CD4-positive, alpha-beta T cell treated with Interferon gamma for 1 hour (primary cell): ENCODE results near the gene ZBTB21.

ENCODE experiments used
- DNase-seq: peaks from one replicate; pipeline ENCODE4 v3.0.0-alpha.2; 2020

Gene ZBTB21

DNA sequence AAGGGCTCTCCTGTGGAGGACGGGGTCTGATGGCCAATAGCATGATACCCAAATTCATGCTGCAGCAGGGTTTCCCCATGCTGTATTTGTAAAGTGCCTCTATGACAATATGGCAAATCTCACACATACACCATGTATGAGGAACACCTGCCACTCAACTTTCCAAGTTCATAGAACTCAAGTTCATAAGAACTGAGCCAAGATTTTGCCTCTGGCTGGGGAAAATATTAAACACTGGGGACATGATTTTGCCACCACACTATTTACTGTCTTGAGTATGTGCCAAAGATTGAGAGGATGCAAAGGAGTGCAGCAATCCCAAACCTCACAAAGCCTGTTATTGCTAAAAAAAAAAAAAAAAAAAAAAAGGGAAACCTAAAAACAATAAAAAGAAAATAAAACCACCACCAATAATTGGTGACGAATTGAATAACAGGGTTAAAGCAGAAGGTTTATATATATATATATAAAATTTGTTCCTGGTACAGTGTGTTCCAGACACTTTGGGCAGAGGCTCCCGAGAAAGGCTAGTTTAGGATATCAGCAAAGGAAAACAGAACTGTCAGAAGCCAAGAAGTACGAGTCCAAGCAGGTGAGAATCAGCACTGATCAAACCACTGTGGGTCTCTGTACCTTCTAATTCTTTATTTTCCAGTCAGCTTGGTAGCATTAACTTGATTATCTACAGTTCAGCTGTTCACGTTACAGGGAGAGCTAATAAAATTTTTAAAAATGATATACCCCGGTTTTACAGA, 24.3 kb downstream of the ZBTB21 start:
- DNase-seq: no peak

DNA sequence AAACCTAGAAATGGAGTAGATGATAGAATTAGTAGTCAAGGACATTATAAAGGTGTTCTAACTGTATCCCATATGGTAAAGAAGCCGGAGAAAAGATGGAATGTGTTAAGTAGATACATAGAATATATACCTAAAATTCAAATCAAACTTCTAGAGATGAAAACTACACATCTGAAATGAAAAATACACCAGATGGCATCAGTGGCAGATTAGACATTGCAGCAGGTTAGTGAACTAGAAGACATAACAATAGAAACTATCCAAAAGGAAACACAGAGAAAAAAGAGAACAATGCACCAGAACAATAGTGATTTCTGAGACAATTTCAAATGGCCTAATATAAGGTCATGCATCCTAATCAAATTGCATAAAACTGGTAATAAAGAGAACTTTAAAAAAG, 26.9 kb downstream of the ZBTB21 start:
- no peak for DNase-seq

DNA sequence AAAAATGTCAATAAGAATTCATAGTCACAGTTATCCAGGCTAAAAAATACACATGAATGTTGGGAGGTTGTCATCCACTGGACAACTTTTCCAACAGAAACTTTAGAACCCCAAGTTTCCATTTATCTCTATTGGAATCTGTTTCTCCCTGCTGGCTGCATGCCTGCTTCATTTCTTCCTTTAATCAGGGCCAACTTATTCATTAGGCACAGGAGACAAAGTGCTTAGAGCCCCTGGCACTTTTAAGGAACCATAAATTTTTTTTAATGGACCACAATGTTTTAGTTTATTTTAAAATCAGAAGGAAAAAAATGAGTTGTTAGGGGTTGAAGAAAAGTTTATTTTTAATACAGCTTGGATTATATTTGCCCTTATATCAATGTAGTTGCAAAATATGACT, 29.6 kb downstream of the ZBTB21 start:
- DNase-seq: no peak

DNA sequence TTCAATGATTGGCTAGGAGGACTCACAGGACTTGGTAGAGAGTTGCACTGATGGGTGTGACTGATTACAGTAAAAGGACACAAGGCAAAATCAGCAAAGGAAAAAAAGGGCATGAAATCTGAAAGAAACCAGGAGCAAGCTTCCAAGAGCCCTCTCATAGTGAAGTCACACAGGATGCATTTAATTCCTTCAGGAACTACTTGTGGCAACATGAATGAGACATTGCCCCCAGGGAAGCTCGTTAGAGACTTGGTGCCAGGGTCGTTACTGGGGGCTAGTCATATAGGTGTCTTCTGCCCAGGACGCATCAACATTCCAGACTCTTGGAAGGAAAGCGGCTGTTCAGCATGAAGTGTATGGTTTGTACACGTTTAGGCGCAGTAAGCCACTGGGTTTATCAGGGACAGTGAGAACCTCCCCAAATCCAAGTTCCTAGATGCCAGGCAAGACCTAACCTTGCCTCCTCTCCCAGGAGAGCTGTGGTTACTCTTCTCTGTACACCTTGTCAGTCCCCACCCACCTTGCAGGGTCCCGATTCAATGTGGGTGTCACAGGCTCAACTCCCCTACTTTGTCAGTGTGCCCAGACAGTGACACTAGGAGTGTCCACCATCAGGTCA, 30.3 kb downstream of the ZBTB21 start:
- DNase-seq: no peak

DNA sequence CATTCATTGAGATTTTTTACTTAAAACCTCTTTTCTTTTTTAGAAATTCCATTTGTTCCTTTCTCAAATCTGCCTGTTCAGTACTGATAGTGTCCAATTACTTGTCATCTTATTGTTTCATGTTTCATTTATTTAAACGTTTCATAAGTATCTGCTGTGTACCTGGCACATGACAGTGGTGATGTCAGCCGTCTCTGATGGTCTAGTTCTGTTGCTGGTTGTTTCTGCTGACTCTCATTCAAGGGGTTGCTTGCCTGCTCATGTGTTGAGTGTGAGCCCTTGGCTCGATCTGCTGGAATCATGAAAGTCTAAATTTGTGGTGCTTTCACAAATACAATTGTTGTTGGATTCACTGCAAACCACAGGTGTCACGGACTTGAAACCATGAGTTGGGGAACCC, 30.8 kb downstream of the ZBTB21 start:
- no peak for DNase-seq

DNA sequence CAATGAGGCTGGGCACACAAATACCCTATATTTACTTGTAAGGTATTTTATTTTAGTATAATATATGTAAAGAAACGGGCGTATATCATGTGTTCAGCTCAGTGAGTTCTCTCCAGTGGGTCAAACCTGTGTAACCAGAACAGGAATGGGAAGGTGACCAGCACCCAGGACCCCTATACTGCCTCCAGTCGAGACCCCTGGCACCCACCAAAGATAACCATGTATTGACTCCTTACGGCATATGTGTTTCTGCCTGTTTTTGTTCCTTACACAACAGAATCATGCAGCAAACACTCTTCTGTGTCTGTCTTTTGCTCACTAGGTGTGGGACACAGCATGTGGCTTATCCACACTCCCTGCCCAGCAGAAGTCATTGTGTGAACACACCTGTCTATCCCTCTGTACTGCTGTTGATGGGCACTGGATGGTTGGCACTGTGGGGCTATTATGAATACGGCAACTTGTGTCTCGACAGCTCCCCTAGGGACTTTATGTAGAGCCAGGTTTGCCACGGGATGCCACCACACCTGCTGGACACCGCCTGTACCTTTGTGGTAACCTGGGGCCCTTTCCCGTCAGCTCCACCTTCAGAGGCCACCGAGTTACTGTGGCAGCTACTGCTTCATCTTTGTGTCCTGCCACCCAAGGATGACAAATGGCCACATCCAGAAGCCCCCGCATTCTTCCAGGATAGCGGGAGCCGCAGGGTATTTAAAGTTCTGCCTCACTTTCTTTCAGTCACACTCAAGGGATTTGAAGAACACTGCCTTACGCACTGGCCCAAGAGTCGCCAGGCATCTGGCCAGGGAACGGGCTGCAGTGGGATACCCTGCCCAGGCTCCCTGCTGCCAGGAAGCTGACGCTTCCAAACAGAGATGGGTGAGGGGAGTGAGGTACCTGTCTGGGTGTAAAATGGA, 32.9 kb downstream of the ZBTB21 start:
- DNase-seq: no peak

DNA sequence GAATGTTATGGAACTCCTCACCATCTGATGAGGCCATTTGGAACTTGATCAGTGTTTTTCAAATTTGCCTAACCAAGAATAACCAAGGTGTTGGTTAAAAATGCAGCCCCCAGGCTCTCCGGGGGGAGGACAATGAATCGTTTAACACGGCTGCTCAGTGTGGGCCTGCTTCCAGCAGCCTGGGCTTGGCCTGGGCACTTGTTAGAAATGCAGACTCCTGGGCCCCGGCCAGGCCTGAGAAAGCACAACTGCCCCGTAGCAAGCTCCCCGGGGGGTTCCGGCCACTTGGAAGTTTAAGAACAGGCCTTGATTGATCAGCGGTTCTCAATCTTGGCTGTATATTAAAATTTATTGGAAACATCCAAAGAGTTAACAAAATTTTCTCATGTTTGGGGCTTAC, 33.5 kb downstream of the ZBTB21 start:
- no peak for DNase-seq

DNA sequence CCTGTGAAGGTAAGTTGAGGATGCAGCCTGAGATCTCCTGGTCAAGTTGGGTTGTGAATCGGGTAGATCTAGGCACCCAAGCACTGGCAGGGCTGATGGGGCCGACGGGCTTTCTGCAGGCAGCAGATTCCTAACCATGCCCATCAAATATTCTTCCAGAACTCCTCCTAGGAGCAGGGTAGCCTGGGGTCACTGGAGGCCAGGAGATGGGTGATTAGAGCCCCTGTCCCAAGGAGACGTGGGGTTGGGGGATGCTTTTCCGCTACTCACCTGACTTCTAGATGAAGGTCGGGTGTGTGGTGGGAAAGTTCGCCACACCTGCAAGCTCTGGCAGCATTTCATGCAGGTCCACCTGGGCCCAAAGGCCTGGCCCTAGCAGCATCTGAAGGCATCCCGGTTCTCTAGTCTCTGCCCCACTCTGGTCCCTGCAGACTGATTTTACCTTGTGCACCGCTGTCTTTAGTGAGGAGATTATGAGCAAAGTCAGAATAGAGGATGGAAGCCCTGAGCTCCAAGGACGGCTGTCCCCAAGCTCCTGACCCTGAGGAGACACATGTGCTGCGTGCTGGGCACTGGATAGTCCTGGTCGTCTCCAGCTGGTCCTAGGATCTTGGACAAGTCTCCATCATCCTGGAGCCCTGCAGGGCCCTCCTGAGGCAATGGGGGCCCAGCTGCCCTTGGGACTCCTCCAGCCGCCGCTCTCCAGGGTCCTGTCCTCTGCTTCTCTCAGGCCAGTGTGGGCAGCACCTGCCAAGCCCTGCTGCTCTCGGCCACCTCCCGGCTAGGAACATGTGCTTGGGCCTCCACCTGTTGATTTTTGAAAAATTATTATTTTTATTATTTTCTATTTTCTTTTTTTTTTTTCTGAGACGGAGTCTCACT, 34.5 kb downstream of the ZBTB21 start:
- DNase-seq: no peak

DNA sequence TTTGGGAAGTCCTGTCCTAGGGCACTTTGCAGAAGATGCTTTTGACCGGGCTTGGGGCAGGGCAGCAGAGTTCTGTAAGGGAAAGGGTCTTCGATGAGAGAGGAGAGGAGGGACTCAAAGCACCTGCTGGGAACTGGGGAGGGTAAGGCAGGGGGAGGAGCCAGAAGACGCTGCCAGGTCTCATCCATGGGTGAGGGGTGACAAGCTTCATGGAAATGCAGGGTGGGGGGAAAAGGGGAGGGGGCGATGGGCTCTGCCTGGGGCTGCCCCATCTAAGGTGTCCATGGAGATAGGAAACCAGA, 35.5 kb downstream of the ZBTB21 start:
- no peak for DNase-seq

DNA sequence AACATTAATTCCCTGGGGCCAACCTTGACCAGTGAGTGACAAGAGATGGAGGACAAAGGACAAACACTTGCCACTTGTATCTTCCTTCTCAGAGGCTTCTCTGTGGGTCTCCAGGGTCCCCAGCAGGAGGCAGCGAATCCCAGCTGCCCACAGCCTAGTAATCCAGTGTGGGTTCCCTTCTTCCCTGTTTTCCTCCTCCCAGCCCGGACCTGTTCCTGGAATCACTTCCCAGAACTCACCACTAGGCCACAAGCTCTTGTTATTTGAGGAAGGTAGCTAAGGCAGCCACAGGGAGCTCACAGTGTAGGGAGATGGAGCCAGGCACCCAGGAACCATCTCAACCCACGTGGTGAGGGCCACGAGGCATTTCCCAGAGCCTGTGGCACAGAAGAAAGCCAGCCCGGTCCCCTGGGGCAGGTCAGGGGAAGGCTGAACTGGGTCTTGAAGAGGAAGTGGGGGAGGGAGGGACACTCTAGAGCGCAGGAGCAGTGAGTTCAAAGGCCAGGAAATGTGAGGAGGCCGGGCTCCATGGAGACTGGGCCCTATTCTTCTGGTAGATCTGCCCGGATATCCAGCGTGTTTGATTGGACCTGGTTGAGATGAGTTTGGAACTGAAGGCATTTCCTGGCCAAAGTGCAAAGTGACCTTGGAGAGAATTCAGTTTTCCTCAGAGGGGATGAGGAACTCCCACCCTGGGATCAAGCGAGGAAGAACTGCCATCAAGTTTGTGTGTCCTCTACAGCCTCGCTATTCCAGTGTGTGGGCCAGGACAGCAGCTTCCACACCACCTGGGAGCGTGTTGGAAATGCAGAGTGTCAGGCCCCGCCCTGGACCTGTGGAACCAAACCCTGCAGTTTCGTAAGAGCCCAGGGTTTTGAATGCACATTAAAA, 36.1 kb downstream of the ZBTB21 start:
- DNase-seq: no peak

DNA sequence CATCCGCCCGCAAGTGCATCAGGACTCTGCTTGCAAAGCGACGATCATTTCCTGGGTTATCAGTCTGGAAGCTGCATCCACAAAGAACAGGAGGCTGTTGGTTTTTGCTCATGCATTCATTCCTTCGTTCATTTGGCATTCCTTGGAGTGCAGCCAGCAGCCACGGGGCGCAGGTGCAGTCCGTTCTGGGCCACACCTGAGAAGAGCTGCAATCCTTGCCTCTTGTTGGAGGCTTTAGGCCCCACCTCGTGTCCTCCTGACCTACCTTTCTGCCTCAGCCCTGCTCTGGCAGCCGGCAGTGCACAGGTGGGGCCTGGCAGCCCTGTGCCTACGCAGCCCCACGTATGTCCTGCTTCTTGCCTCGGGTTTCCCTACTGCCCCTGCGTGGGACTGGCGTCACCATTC, 36.7 kb downstream of the ZBTB21 start:
- no peak for DNase-seq

DNA sequence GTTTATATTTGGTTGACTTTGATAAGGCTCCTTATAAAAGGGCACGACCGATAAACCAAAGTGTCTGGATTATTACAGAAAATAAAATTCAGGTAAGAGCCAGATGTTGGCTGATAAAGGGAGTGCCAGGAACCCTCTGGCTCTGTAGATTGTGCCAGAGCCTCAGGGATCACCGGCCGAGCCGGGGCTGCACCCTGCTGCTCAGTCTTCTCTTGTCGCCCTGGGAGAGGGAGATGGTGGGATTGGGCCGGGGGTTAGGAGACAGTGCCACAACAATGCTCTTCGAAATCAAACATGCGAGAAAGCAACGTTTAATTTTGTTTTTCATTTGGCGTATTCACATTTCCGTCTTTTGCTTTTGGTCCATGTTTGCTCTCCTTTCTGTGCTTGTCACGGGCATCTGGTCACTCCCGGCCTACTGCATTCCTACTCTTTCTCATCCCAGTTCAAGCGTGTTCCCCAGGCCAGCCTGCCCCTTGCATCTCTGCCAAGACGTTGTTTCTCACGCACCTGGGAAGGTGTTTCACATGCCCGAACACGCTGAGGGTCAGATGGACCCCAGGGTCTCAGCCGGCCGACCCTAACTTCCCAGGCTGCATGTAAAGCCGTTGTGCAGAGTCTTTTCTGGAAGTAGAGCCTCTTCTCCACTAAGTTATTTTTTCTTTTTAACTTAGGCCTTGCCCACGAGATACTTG, 37.5 kb downstream of the ZBTB21 start:
- DNase-seq: no peak

DNA sequence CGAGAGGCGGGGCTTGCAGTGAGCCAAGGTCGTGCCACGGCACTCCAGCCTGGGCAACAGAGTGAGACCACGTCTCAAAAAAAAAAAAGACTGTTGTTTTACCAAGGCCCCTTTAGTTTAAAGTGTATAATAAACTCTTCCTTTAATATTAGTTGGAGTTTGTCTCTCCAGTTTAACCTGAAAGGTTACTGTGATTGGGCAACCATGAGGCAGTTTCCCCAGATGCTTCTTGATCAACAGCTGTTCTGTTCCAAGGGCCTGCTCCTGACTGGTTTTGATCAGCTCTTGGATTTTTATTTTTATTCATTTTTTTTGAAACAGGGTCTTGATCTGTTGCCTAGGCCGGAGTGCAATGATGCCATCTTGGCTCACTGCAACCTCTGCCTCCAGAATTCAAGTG, 38.3 kb downstream of the ZBTB21 start:
- DNase-seq: no peak

DNA sequence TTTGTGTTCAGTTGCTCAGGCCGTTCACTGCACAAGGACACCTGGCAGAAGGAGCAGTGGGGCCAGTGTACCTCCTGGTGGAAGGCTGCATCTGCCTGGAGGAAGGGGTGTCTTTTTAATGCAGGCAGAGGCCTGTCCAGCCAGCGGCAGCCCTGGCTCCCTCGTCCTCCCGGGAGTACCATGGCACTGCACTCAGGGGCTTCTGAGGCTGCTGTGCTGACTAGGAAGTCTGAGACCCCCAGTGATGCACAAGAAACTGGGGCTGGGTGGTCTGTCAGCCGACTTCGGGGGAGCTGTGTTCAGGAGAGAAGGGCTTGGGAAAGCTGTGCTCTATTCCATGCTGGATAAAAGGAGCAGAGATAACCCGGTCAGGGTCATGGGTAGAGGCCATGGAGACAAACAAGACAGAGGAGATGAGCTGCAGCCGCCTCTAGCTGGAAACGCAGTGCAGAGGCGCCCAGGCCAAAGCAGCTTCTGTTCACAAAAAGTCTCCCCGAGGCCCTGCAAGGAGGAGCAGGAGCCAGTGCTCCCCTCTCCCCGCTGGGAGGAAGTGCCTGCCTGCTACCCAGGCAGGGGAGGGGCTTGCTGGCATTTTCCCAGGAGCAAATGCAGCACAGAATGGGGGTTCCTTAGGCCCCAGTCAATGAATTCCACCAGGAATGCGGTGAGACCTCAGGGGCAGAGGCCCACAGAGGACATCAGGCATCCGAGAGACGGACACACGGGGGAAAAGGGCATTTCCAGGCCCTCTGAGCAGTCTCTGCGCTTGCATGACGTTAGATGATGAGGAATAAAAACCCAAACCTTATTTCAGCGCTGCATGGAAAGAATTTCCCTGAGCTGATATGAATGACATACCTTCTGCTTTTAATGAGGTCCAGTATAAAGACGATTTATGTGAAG, 39.2 kb downstream of the ZBTB21 start:
- no peak for DNase-seq

DNA sequence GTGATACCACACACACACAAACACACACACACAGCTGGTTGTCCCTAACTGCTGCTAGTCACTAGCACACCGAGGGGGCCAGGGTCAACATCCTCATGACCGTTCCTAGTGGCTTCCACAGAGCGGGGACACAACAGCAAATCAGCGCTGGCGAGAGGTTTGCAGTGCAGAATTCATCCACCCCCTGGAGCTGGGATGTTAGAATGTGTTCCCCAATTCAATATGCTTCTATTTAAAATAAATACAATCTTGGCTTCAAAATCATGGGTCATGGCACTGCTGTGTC, 40.1 kb downstream of the ZBTB21 start:
- no peak for DNase-seq

DNA sequence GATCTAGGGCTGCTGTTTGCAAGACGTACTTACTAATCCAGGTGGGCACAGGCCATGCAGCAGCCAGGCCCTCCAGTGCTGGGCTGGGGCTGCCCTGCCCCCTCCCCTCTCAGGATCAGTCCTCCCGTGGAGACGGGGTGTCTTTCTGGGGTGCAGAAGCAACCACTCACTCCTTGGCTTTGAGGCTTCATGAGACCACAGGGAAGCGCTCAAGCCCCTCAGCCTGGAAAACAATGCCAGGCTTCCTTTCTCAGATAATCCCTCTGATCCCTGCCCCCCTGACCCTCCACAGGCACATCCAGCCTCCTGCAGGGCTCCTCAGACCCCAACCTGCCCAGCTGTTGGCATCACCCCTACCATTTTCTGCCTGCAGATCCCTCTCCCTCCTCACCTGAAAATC, 42.5 kb downstream of the ZBTB21 start:
- DNase-seq: no peak

DNA sequence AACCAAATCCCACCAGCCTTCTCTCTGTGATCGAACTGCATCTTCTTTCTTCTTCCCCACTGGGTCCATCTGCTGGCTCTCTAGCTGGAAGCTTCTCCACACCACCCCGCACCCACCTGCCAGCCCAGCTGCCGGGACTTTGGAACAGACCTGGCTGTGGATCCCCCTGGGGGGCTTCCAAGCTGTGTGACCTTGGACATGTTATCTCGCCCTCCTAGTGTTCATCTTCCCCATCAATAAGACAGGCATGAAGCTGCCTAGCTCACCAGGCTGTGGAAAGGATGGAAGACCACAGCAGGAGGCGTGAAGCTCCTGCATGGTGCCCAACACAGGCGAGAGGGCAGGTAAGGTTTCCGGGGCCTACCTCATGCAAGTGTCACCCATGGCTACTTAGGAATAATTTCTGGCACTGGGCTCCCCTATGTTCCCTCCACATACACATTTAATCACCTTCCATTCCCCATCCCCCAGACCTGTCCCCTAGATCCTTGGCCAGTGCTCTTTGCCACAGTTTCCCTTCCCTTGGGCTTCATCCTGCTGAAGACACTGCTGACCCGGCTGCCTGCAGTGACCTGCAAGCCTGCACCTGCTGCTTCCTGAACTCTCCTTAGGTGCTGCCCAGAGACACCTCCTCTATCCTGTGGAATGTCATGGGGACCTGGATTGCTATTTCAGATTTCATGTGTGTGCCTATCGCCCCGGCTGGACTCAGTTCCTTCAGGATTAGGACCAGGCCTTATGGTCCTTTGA, 43.1 kb downstream of the ZBTB21 start:
- no peak for DNase-seq

DNA sequence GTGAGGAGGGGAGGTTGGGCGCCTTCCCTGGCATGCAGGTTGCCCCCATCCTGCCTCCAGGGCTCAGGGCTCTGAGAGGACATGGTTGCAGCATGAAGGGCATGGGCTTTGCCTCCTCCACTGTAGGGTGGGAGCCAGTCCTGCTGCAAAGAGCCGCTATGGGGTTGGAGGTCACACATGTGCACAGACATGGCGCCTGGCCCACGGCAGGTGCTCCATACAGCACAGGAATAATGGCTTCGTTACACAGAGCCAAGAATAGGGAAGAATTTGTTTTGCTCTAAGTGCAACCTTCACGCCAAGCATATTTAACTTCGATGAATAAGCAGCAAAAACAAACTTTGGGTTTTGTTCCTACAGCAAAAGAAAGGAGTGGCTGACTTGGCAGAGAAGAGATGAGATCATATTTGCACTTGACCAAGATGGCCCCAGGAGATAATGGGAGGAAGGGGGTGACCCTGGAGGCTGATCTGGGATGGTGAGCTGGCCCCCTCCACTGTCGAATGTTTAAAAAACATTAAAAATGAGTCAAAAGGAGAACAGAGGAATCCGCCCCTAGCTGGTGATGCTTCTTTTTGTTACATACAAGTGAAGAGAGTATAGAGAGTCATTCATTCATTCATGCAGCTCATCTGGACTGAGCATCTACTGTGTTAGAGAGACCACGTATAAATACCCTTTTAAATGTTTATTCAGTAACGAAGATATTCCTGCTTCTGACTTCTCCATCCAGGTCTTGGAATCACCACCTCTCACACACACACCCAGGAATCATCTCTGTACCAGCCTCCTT, 43.9 kb downstream of the ZBTB21 start:
- no peak for DNase-seq

DNA sequence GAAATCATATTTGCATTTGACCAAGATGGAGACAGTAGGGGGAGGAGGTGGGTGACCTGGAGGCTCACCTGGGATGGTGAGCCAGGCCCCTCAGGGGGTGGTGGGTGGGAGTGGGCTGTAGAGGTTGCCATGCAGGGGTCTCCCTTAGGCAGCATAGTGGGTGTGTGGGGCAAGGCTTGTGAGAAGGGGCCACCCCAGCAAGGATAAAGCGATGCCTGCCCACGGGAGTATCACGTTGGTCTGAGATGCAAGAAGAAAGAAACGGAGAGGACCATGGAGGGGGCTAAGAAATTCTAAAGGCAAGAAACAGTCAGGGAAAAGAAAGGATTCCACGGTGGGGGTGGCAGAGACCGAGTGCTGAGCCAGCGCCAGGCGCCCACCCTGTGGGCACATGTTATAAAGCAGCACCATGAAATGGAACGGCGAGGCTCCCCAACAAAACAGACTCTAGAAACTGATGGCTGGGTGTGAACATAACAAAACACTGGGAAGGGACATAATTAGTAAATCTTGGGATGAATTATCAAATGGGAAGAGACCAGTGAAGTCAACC, 44.6 kb downstream of the ZBTB21 start:
- no peak for DNase-seq
